Panc1 (cell line): Measurements from ENCODE around the gene SLF2. TPM values are rescaled to one million over a fixed set of nuclear protein-coding genes. Genes with fewer than 3 reads are reported as not detected.
"Not testable (repeated sequence)": the region's sequence is repeated elsewhere in the genome, so short reads cannot be mapped to it uniquely, and the experiment has no call there.

Experiments used
- ATAC-seq: fragments of 200-7000 bp; cut with Tn5 transposase; 2 replicates; pipeline ENCODE4 v1.9.1; 2020; ENCODE audit warnings: mild to moderate bottlenecking, moderate library complexity
- BruUV-seq: library from RNA; stranded (reverse); fragments of 400-500 nt; replicated peaks from 2 replicates; lab custom pipeline; 2021; lab: Mats Ljungman, UMichigan
- CTCF ChIA-PET: fragments of 300-600 bp; sonication (Branson Sonifier 250); formaldehyde crosslinking; loops from one replicate; lab custom pipeline; 2022; ENCODE audit warnings: antibody characterized with exemption; lab: Charles Lee
- POLR2A ChIA-PET: fragments of 300-600 bp; sonication (Branson Sonifier 250); formaldehyde crosslinking; loops from one replicate; lab custom pipeline; 2022; ENCODE audit warnings: antibody characterized with exemption; lab: Charles Lee
- DNase-seq: peaks from one replicate; pipeline ENCODE4 v3.0.0-alpha.2; 2010; ENCODE audit warnings: low read depth, low spot score
- H3K27ac ChIP-seq: 2 replicates; pipeline ENCODE4 v1.5.1; 2011; ENCODE audit warnings: mild to moderate bottlenecking, low read length, inconsistent platforms
- H3K27me3 ChIP-seq: fragments of 200-500 bp; sonication (Bioruptor generic); 2 replicates; pipeline ENCODE4 v1.6.0; 2014; ENCODE audit warnings: low read length, inconsistent platforms; ENCODE audit not compliant: control insufficient read depth, insufficient read depth
- H3K36me3 ChIP-seq: fragments of 200-500 bp; sonication (Bioruptor generic); 2 replicates; pipeline ENCODE4 v1.5.1; 2014; ENCODE audit warnings: inconsistent platforms, mild to moderate bottlenecking, low read length, moderate library complexity; ENCODE audit not compliant: control insufficient read depth, insufficient read depth
- H3K4me1 ChIP-seq: 2 replicates; pipeline ENCODE4 v1.5.1; 2011; ENCODE audit warnings: inconsistent platforms, mild to moderate bottlenecking, low read length, moderate library complexity; ENCODE audit not compliant: control insufficient read depth, insufficient read depth
- H3K4me3 ChIP-seq, 2 experiments: 2 replicates each; pipeline ENCODE4 v1.5.1; 2011 to 2012; ENCODE audit warnings: low read depth in 2 of 2, low read length in 2 of 2, mild to moderate bottlenecking in 2 of 2, inconsistent platforms in 1 of 2, moderate library complexity in 1 of 2
- H3K9me3 ChIP-seq: fragments of 200-500 bp; sonication (Bioruptor generic); 2 replicates; pipeline ENCODE4 v1.5.1; 2014; ENCODE audit warnings: low read depth, mild to moderate bottlenecking, inconsistent platforms, low read length, moderate library complexity; ENCODE audit not compliant: control insufficient read depth, insufficient read depth
- CTCF ChIP-seq: fragments of 450-650 bp; IDR thresholded peaks from 2 replicates; pipeline ENCODE4 v1.5.1; 2017; ENCODE audit warnings: mild to moderate bottlenecking
- POLR2AphosphoS5 ChIP-seq: IDR thresholded peaks from 2 replicates; pipeline ENCODE4 v1.6.1; 2012; ENCODE audit warnings: mild to moderate bottlenecking, low read depth, low read length, moderate library complexity
- REST ChIP-seq, 2 experiments: IDR thresholded peaks; 2 replicates each; pipeline ENCODE4 v1.6.1; 2011 to 2012; ENCODE audit warnings: low read depth in 2 of 2, control low read depth in 1 of 2, low read length in 1 of 2, mild to moderate bottlenecking in 1 of 2, moderate library complexity in 1 of 2; ENCODE audit not compliant: insufficient read depth in 1 of 2
- SIN3A ChIP-seq: IDR thresholded peaks from 2 replicates; pipeline ENCODE4 v1.6.1; 2012; ENCODE audit warnings: low read depth, mild to moderate bottlenecking, low read length, moderate library complexity, borderline replicate concordance; ENCODE audit not compliant: insufficient read depth
- TCF7L2 ChIP-seq: IDR thresholded peaks from 2 replicates; pipeline ENCODE4 v1.6.1; 2011; ENCODE audit warnings: mild to moderate bottlenecking, low read depth, low read length, inconsistent platforms
- in situ Hi-C: cut with HindIII; loops from 2 replicates; pipeline ENCODE4 v1.10.0; 2016; ENCODE audit warnings: low sequenced_read_pairs, low pct_unique_long_range_greater_than_20kb
- intact Hi-C: fragments of 100-400 bp; cut with micrococcal nuclease; formaldehyde crosslinking; loops from one replicate; pipeline ENCODE4 v1.10.0; 2022; ENCODE audit not compliant: unreplicated experiment
- total RNA-seq: library from RNA; stranded (reverse); gene quantifications from one replicate; pipeline ENCODE4 v1.2.1, GENCODE V29; 2021; ENCODE audit not compliant: unreplicated experiment

SLF2 gene
- total RNA-seq, 1 experiment from 2014 or later, result 38.8 TPM

GRCh38 chr10:100972115-100972903 is 59.5 kb downstream of the SLF2 start:
- DNase-seq (no peak), ATAC-seq (no peak)
- no TSS peak for BruUV-seq
- H3K4me3 ChIP-seq, result no peak overlapping the region
- in situ Hi-C loops (no loop called here), intact Hi-C loops (no loop called here)
- POLR2A ChIA-PET, result no interaction called here
- H3K4me1 ChIP-seq, result peaks cover 10% of the 10 kb centered on the region
- CTCF ChIA-PET, result no interaction called here
- no peaks in the 10 kb centered on the region for H3K27me3 ChIP-seq
- no peaks in the 10 kb centered on the region for H3K9me3 ChIP-seq
- H3K36me3 ChIP-seq, result no peaks in the 10 kb centered on the region
- TF ChIP-seq CTCF (no peak), POLR2AphosphoS5 (no peak), SIN3A (no peak), TCF7L2 (no peak), REST (IDR thresholded peaks at IDR 0.05; ENCODE audit: insufficient read depth in 1 of 2, low read depth in 2 of 2, low read length in 1 of 2) (no peak)
- no peak overlapping the region for H3K27ac ChIP-seq

GRCh38 chr10:100972904-100973535 is 60.3 kb downstream of the SLF2 start:
- Histone ChIP-seq H3K4me1 (peaks cover 10% of the 10 kb centered on the region), H3K4me3 (no peak overlapping the region), H3K27me3 (no peaks in the 10 kb centered on the region), H3K27ac (no peak overlapping the region), H3K36me3 (no peaks in the 10 kb centered on the region), H3K9me3 (no peaks in the 10 kb centered on the region)
- no TSS peak for BruUV-seq
- DNase-seq (no peak), ATAC-seq (no peak)
- CTCF ChIA-PET, result interaction anchor here (0.6 kb wide), 1 partner anchor 41 kb away, joined by 5 read pairs; no protein-coding TSS in a partner anchor
- in situ Hi-C loops, result no loop called here
- intact Hi-C loops, result no loop called here
- POLR2A ChIA-PET, result no interaction called here
- TF ChIP-seq POLR2AphosphoS5 (no peak), SIN3A (no peak), CTCF (no peak), REST (IDR thresholded peaks at IDR 0.05; ENCODE audit: insufficient read depth in 1 of 2, low read depth in 2 of 2, low read length in 1 of 2) (no peak), TCF7L2 (no peak)

GRCh38 chr10:100975397-100975796 is 62.6 kb downstream of the SLF2 start:
- H3K36me3 ChIP-seq, POLR2A ChIA-PET, BruUV-seq, CTCF ChIA-PET, intact Hi-C loops, DNase-seq, H3K4me3 ChIP-seq, H3K27ac ChIP-seq, ATAC-seq, H3K9me3 ChIP-seq, H3K27me3 ChIP-seq, in situ Hi-C loops, H3K4me1 ChIP-seq: not testable (repeated sequence)
